ENCODE results near the gene CYB5R3. TPM values are rescaled to one million over a fixed set of nuclear protein-coding genes. Genes with fewer than 3 reads are reported as not detected.

Gene CYB5R3
- total RNA-seq, 1 donor from 2014 or later = 32.9 TPM

Small RNA genes within 50 kb of the gene (small RNA-seq; reads per million reads assigned to genes)
- not detected for gene RNU6-513P (ENCODE audit: low replicate concordance)

Other genes with a start within 250 kb of the CYB5R3 start
- gene NFAM1, start 217.0 kb downstream of the CYB5R3 start, total RNA-seq = 1.2 TPM
- 14.3 TPM for gene RRP7A, start 129.6 kb downstream of the CYB5R3 start, total RNA-seq
- 3.1 TPM for gene SERHL2, start 95.4 kb downstream of the CYB5R3 start, total RNA-seq
- gene POLDIP3, start 34.5 kb downstream of the CYB5R3 start, total RNA-seq = 26.9 TPM
- gene ATP5MGL, start 8.8 kb downstream of the CYB5R3 start, total RNA-seq = not detected
- 6.0 TPM for gene A4GALT, start 71.5 kb upstream of the CYB5R3 start, total RNA-seq
- 37.7 TPM for gene ARFGAP3, start 207.9 kb upstream of the CYB5R3 start, total RNA-seq

All from skin of body (tissue), 2 donors.